Measurements from ENCODE around the gene METTL1.

METTL1 gene

GRCh38 chr12:57754411-57755193 lies 17.3 kb downstream of the METTL1 start, which contains the start of gene MARCHF9:
MARCHF9 (plus strand) TSS chr12:57755103; CDS start chr12:57755529, 426 bp downstream.
- peak; percentile 63 for DNase-seq (ENCODE audit: low read depth, low spot score)

GRCh38 chr12:57753756-57754337 lies 18.1 kb downstream of the METTL1 start:
- no peak for DNase-seq (ENCODE audit: low read depth, low spot score)

GRCh38 chr12:57752668-57753000 lies 19.3 kb downstream of the METTL1 start:
- no peak for DNase-seq (ENCODE audit: low read depth, low spot score)

- DNase-seq (ENCODE audit: low read depth, low spot score), result peak; percentile 100
These were observed 19.9 kb downstream of the METTL1 start, which contains the start of gene CDK4 for GRCh38 chr12:57751788-57752667. CDK4 (minus strand) TSS chr12:57752310; CDS start chr12:57751717, 593 bp downstream.

- DNase-seq (ENCODE audit: low read depth, low spot score), result no peak
These were observed 20.5 kb downstream of the METTL1 start for GRCh38 chr12:57751432-57751787.

- peak; percentile 11 for DNase-seq (ENCODE audit: low read depth, low spot score)
These were observed 21.1 kb downstream of the METTL1 start for GRCh38 chr12:57750561-57751431.

GRCh38 chr12:57749061-57749460 lies 22.8 kb downstream of the METTL1 start:
- no peak for DNase-seq (ENCODE audit: low read depth, low spot score)

GRCh38 chr12:57746025-57746424 lies 25.9 kb downstream of the METTL1 start:
- DNase-seq (ENCODE audit: low read depth, low spot score), result no peak

GRCh38 chr12:57745485-57745881 lies 26.4 kb downstream of the METTL1 start:
- DNase-seq (ENCODE audit: low read depth, low spot score), result no peak

GRCh38 chr12:57744777-57745484 lies 27.0 kb downstream of the METTL1 start, which contains the start of gene TSPAN31:
TSPAN31 (plus strand) TSS chr12:57745039; CDS start chr12:57745155, 116 bp downstream.
- peak; percentile 98 for DNase-seq (ENCODE audit: low read depth, low spot score)

- no peak for DNase-seq (ENCODE audit: low read depth, low spot score)
These were observed 27.6 kb downstream of the METTL1 start for GRCh38 chr12:57744194-57744776.

GRCh38 chr12:57743769-57744168 lies 28.1 kb downstream of the METTL1 start:
- no peak for DNase-seq (ENCODE audit: low read depth, low spot score)

GRCh38 chr12:57741844-57742738 lies 29.8 kb downstream of the METTL1 start:
- DNase-seq (ENCODE audit: low read depth, low spot score), result no peak

- no peak for DNase-seq (ENCODE audit: low read depth, low spot score)
These were observed 30.5 kb downstream of the METTL1 start for GRCh38 chr12:57741413-57741789.

GRCh38 chr12:57740656-57741412 lies 31.1 kb downstream of the METTL1 start:
- no peak for DNase-seq (ENCODE audit: low read depth, low spot score)

- no peak for DNase-seq (ENCODE audit: low read depth, low spot score)
These were observed 31.9 kb downstream of the METTL1 start for GRCh38 chr12:57739914-57740538.

GRCh38 chr12:57739387-57739786 lies 32.5 kb downstream of the METTL1 start:
- no peak for DNase-seq (ENCODE audit: low read depth, low spot score)

- peak; percentile 64 for DNase-seq (ENCODE audit: low read depth, low spot score)
These were observed 33.2 kb downstream of the METTL1 start, which contains the start of gene AGAP2 for GRCh38 chr12:57738661-57739237. AGAP2 (minus strand) TSS chr12:57738742; CDS start chr12:57738246, 496 bp downstream.

All from astrocyte of the hippocampus (primary cell).